ENCODE results near the gene UBR4. TPM values are rescaled to one million over a fixed set of nuclear protein-coding genes. Genes with fewer than 3 reads are reported as not detected.

The UBR4 gene
- total RNA-seq, 1 experiment from 2014 or later = 107 TPM

DNA sequence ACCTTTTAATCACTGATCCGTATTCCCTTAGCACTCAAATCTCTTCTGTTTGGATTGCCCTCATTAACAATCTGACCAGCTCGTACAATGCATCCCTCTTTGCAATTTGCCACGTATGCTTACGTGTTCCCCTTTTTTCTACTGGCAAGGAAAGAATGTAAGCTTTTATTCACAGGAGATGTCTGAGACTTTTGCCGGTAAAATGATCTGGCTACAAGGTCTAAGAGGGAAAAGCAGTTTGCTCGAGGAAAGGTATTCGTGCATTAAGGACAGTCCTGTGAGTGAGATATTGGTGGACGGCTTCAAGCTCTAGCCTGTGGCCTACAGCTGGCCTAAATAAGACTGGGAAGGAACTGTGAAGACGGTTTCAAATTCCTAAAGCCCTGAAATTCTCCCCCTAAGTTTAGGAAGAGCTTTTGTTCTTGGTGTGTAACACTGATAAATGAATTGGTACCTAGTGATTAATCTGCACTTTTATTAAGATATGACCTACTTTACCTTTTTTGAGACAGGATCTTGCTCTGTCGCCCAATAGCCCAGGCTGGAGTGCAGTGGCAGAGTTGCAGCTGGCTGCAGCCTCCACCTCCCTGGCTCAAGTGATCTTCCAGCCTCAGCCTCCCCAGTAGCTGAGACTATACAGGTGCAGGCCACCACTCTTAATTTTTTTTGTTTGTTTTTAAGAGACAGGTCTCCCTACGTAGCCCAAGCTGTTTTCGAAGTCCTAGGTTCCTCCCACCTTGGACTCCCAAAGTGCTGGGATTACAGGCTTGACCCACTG lies 895 bp upstream of the UBR4 start:
- intact Hi-C loops (cut with micrococcal nuclease) = no loop called here
- Histone ChIP-seq H3K9me2 (ENCODE audit: insufficient read depth) (no peaks in the 10 kb centered on the region), H3K27ac (ENCODE audit: low read depth, low read length) (peak overlapping the region; percentile 80), H3K79me2 (ENCODE audit: insufficient read depth, low read length) (peaks cover 96% of the 10 kb centered on the region), H2AFZ (ENCODE audit: low read depth, low read length, poor library complexity, severe bottlenecking) (no peak overlapping the region), H3K9me3 (ENCODE audit: control insufficient read depth in 1 of 2, insufficient read depth in 1 of 2, low read depth in 1 of 2, low read length in 2 of 2) (no peaks in the 10 kb centered on the region), H3K4me3 (replicated peaks in 1 of 2; ENCODE audit: low read depth in 1 of 2, low read length in 2 of 2) (peak overlapping the region; percentile 85 to 86), H4K20me1 (ENCODE audit: insufficient read depth) (no peaks in the 10 kb centered on the region; the same call in 1 of the 2 replicates), H3K27me3 (ENCODE audit: insufficient read depth, low read length) (no peaks in the 10 kb centered on the region), H3K36me3 (ENCODE audit: control insufficient read depth in 1 of 2, insufficient read depth in 2 of 2, low read length in 2 of 2) (peaks cover 8 to 19% of the 10 kb centered on the region in 2 experiments; a peak in 3 of 4 replicates), H3K4me1 (ENCODE audit: control insufficient read depth in 1 of 2, insufficient read depth in 2 of 2, low read length in 2 of 2) (peaks cover 10 to 33% of the 10 kb centered on the region in 2 experiments), H3K4me2 (ENCODE audit: low read length) (peak overlapping the region; percentile 99), H3K9ac (ENCODE audit: low read length) (peak overlapping the region; percentile 87)
- RAD21 ChIA-PET (ENCODE audit: low non-redundant PET in 1 of 2, low total read pairs in 2 of 2, uncharacterized antibody in 2 of 2, unreplicated experiment in 2 of 2) = no interaction called here
- CTCF ChIA-PET = interaction anchor here (0.6 to 1.8 kb wide), 3 partner anchors 39 to 450 kb away, joined by 3 to 7 read pairs (median 4); no protein-coding TSS in a partner anchor
- ATAC-seq (no peak), DNase-seq (ENCODE audit: low read depth, low spot score) (no peak)
- TF ChIP-seq SIN3A (IDR thresholded peaks at IDR 0.05; ENCODE audit: low read depth) = 0 out of 2 replicates have a peak, but pooled peaks have one; percentile 63
- no peak for TF ChIP-seq TCF7L2 (IDR thresholded peaks at IDR 0.05; ENCODE audit: borderline replicate concordance, extremely low read depth, insufficient read depth, insufficient read length)
- POLR2A ChIA-PET = interaction anchor here (0.6 kb wide), 1 partner anchor 401 kb away, joined by 4 read pairs; no protein-coding TSS in a partner anchor
- TSS peak; percentile 77 for BruUV-seq (replicated peaks)

DNA sequence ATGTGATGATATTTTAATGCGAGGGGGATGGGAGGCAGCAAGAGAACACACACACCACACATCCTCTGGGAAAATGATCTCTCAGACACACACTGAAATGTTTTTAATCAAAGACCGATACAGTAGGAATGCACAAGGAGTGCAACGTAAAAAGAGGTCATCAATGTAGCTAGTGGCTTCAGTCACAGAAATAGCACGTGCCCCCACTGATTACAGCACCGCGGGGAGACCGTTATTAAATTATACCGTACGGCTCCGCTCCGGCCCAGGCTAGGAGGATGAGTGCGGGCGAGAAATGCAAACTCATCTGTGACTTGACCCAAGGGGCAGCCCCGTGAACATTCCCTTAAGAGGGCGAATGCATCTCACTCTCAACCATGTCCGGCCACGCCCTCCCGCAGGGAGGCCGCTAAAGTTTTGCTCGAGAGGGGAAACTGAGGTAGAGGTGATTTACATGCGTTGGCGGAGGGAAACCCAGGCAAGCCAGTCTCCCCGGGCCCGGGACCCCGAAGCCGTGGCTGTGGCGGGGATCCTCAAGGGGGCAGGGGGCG lies 552 bp downstream of the UBR4 start:
- BruUV-seq (replicated peaks) = no TSS peak
- Histone ChIP-seq H2AFZ (ENCODE audit: low read depth, low read length, poor library complexity, severe bottlenecking) (no peak overlapping the region), H3K4me3 (replicated peaks in 1 of 2; ENCODE audit: low read depth in 1 of 2, low read length in 2 of 2) (peak overlapping the region; percentile 85 to 86), H3K9ac (ENCODE audit: low read length) (peak overlapping the region; percentile 87), H3K9me2 (ENCODE audit: insufficient read depth) (no peaks in the 10 kb centered on the region), H3K9me3 (ENCODE audit: control insufficient read depth in 1 of 2, insufficient read depth in 1 of 2, low read depth in 1 of 2, low read length in 2 of 2) (no peaks in the 10 kb centered on the region), H3K79me2 (ENCODE audit: insufficient read depth, low read length) (peaks cover 98% of the 10 kb centered on the region), H4K20me1 (ENCODE audit: insufficient read depth) (no peaks in the 10 kb centered on the region), H3K27me3 (ENCODE audit: insufficient read depth, low read length) (no peaks in the 10 kb centered on the region), H3K4me1 (ENCODE audit: control insufficient read depth in 1 of 2, insufficient read depth in 2 of 2, low read length in 2 of 2) (peaks cover 10 to 37% of the 10 kb centered on the region in 2 experiments), H3K36me3 (ENCODE audit: control insufficient read depth in 1 of 2, insufficient read depth in 2 of 2, low read length in 2 of 2) (peaks cover 8 to 19% of the 10 kb centered on the region in 2 experiments; a peak in 3 of 4 replicates), H3K27ac (ENCODE audit: low read depth, low read length) (peak overlapping the region; percentile 80), H3K4me2 (ENCODE audit: low read length) (peak overlapping the region; percentile 99)
- RAD21 ChIA-PET (ENCODE audit: low non-redundant PET in 1 of 2, low total read pairs in 2 of 2, uncharacterized antibody in 2 of 2, unreplicated experiment in 2 of 2) = no interaction called here
- intact Hi-C loops (cut with micrococcal nuclease) = no loop called here
- no peak for TF ChIP-seq POLR2AphosphoS5 (IDR thresholded peaks at IDR 0.05; ENCODE audit: low read depth, low read length)
- no peak for TF ChIP-seq POLR2A (IDR thresholded peaks at IDR 0.05; ENCODE audit: borderline replicate concordance, extremely low read depth, insufficient read depth, insufficient read length)
- TF ChIP-seq EZH2 (IDR thresholded peaks at IDR 0.05) = no peak
- TF ChIP-seq ELF1 (IDR thresholded peaks at IDR 0.05; ENCODE audit: borderline replicate concordance, low read depth) = no peak
- no peak for TF ChIP-seq EGR1 (IDR thresholded peaks at IDR 0.05; ENCODE audit: low read depth)
- TF ChIP-seq EZH2phosphoT487 (IDR thresholded peaks at IDR 0.05; ENCODE audit: borderline replicate concordance) = no peak
- POLR2A ChIA-PET = no interaction called here
- peak; percentile 30 for ATAC-seq
- DNase-seq (ENCODE audit: low read depth, low spot score) = no peak
- CTCF ChIA-PET = no interaction called here

Measured in HCT116 (cell line).